Vagina (tissue), 2 donors: ENCODE measurements around the gene IRF6. TPM values are rescaled to one million over a fixed set of nuclear protein-coding genes. Genes with fewer than 3 reads are reported as not detected.
"Not testable (repeated sequence)": the region's sequence is repeated elsewhere in the genome, so short reads cannot be mapped to it uniquely, and the experiment has no call there.

Experiments used
- DNase-seq, 2 donors: peaks; one replicate each; pipeline ENCODE4 v3.0.0-alpha.2; 2017; ENCODE audit errors: extremely low spot score in 2 of 2
- H3K27ac ChIP-seq: fragments of 200-600 bp; sonication (generic); one replicate; pipeline ENCODE4 v1.5.1; 2019
- H3K27me3 ChIP-seq: fragments of 200-600 bp; sonication (generic); one replicate; pipeline ENCODE4 v1.5.1; 2019
- H3K36me3 ChIP-seq, 2 donors: fragments of 200-600 bp; sonication (generic); one replicate each; pipeline ENCODE4 v1.5.1; 2017 to 2019
- H3K4me1 ChIP-seq: fragments of 200-600 bp; sonication (generic); one replicate; pipeline ENCODE4 v1.5.1; 2019
- H3K4me3 ChIP-seq, 2 donors: fragments of 200-600 bp; sonication (generic); 1 replicate in 1 of 2; 2 replicates in 1 of 2; pipeline ENCODE4 v1.5.1; 2016 to 2019
- H3K9me3 ChIP-seq: fragments of 200-600 bp; sonication (generic); one replicate; pipeline ENCODE4 v1.5.1; 2019
- CTCF ChIP-seq, 3 experiments: fragments of 450-650 bp in 2 of 3; fragments of 200-600 bp in 1 of 3; sonication (generic) in 1 of 3; IDR thresholded peaks; one replicate each; pipeline ENCODE4 v1.5.1; 2017 to 2019; ENCODE audit warnings: antibody characterized with exemption in 3 of 3, mild to moderate bottlenecking in 2 of 3, moderate library complexity in 2 of 3
- POLR2A ChIP-seq, 2 donors: fragments of 450-650 bp; IDR thresholded peaks; one replicate each; pipeline ENCODE4 v1.6.1; 2017; ENCODE audit warnings: antibody characterized with exemption in 2 of 2, mild to moderate bottlenecking in 2 of 2, moderate library complexity in 2 of 2
- POLR2AphosphoS5 ChIP-seq, 2 donors: sonication (generic); formaldehyde crosslinking; IDR thresholded peaks; one replicate each; pipeline ENCODE4 v1.9.0; 2017; ENCODE audit warnings: antibody characterized with exemption in 2 of 2, mild to moderate bottlenecking in 2 of 2, low read depth in 1 of 2; ENCODE audit not compliant: insufficient read depth in 1 of 2
- intact Hi-C: fragments of 100-400 bp; cut with DNase I; formaldehyde crosslinking; loops from one replicate; pipeline ENCODE4 v1.15.1; 2023
- total RNA-seq: library from RNA; depleted of rRNA; stranded (reverse); fragments of >200 nt; gene quantifications from one replicate; pipeline ENCODE4 v1.2.3, GENCODE V29; 2016

Gene IRF6
- total RNA-seq, 1 donor from 2014 or later = 83.5 TPM

GRCh38 chr1:209797978-209798639 lies 7.8 kb downstream of the IRF6 start:
- TF ChIP-seq CTCF (IDR thresholded peaks at IDR 0.05) (no peak), POLR2AphosphoS5 (IDR thresholded peaks at IDR 0.05; ENCODE audit: insufficient read depth in 1 of 2, low read depth in 1 of 2) (no peak), POLR2A (IDR thresholded peaks at IDR 0.05) (no peak)
- peaks cover 0 to 13% of the 10 kb centered on the region in 2 donors for H3K36me3 ChIP-seq
- intact Hi-C loops = no loop called here
- peaks cover 16% of the 10 kb centered on the region for H3K4me1 ChIP-seq
- no peak overlapping the region for H3K4me3 ChIP-seq
- no peak overlapping the region for H3K27ac ChIP-seq
- H3K27me3 ChIP-seq = no peaks in the 10 kb centered on the region
- no peak for DNase-seq
- H3K9me3 ChIP-seq = no peaks in the 10 kb centered on the region

- H3K4me1 ChIP-seq, H3K4me3 ChIP-seq, H3K27ac ChIP-seq, intact Hi-C loops, H3K27me3 ChIP-seq, DNase-seq, H3K9me3 ChIP-seq: not testable (repeated sequence)
- peaks cover 0 to 13% of the 10 kb centered on the region in 2 donors for H3K36me3 ChIP-seq
Measured at GRCh38 chr1:209793711-209794110, 12.2 kb downstream of the IRF6 start.

- intact Hi-C loops = no loop called here
- H3K4me1 ChIP-seq = peaks cover 10% of the 10 kb centered on the region
- H3K9me3 ChIP-seq = no peaks in the 10 kb centered on the region
- H3K4me3 ChIP-seq = no peak overlapping the region
- H3K36me3 ChIP-seq = peaks cover 0 to 13% of the 10 kb centered on the region in 2 donors
- DNase-seq = no peak
- H3K27ac ChIP-seq = no peak overlapping the region
- H3K27me3 ChIP-seq = no peaks in the 10 kb centered on the region
- no peak for TF ChIP-seq POLR2AphosphoS5 (IDR thresholded peaks at IDR 0.05; ENCODE audit: insufficient read depth in 1 of 2, low read depth in 1 of 2)
- TF ChIP-seq CTCF (IDR thresholded peaks at IDR 0.05) = no peak
- no peak for TF ChIP-seq POLR2A (IDR thresholded peaks at IDR 0.05)
Measured at GRCh38 chr1:209791920-209792319, 14.0 kb downstream of the IRF6 start.

GRCh38 chr1:209790286-209791193 lies 15.4 kb downstream of the IRF6 start:
- DNase-seq = no peak
- TF ChIP-seq POLR2AphosphoS5 (IDR thresholded peaks at IDR 0.05; ENCODE audit: insufficient read depth in 1 of 2, low read depth in 1 of 2) (no peak), CTCF (IDR thresholded peaks at IDR 0.05) (no peak)
- peaks cover 10% of the 10 kb centered on the region for H3K4me1 ChIP-seq
- intact Hi-C loops = no loop called here
- H3K9me3 ChIP-seq = no peaks in the 10 kb centered on the region
- H3K4me3 ChIP-seq = no peak overlapping the region
- no peak overlapping the region for H3K27ac ChIP-seq
- no peaks in the 10 kb centered on the region for H3K27me3 ChIP-seq
- peaks cover 0 to 7% of the 10 kb centered on the region in 2 donors for H3K36me3 ChIP-seq

- peaks cover 19% of the 10 kb centered on the region for H3K4me1 ChIP-seq
- H3K27me3 ChIP-seq = no peaks in the 10 kb centered on the region
- H3K36me3 ChIP-seq = peaks cover 0 to 1% of the 10 kb centered on the region in 2 donors
- DNase-seq = no peak
- H3K4me3 ChIP-seq = no peak overlapping the region
- intact Hi-C loops = no loop called here
- H3K9me3 ChIP-seq = no peaks in the 10 kb centered on the region
- no peak overlapping the region for H3K27ac ChIP-seq
- TF ChIP-seq POLR2A (IDR thresholded peaks at IDR 0.05) (no peak), POLR2AphosphoS5 (IDR thresholded peaks at IDR 0.05; ENCODE audit: insufficient read depth in 1 of 2, low read depth in 1 of 2) (no peak), CTCF (IDR thresholded peaks at IDR 0.05) (no peak)
Measured at GRCh38 chr1:209789245-209789644, 16.7 kb downstream of the IRF6 start.
